DOHH2 (cell line): ENCODE results near the gene SGCE.

Experiments
- EZH2phosphoT487 ChIP-seq: fragments of 200-600 bp; sonication (generic); IDR thresholded peaks from 2 replicates; pipeline ENCODE4 v1.6.1; 2017; ENCODE audit warnings: borderline replicate concordance, mild to moderate bottlenecking, antibody characterized with exemption, low read length, moderate library complexity, mixed read lengths
- TF ChIP-seq, protein P1 (sequence below): fragments of 200-600 bp; sonication (generic); IDR thresholded peaks from one replicate; pipeline ENCODE4 v1.5.1; 2014; ENCODE audit warnings: antibody characterized with exemption, mild to moderate bottlenecking, low read depth, low read length; ENCODE audit not compliant: poor library complexity, severe bottlenecking

DNA sequence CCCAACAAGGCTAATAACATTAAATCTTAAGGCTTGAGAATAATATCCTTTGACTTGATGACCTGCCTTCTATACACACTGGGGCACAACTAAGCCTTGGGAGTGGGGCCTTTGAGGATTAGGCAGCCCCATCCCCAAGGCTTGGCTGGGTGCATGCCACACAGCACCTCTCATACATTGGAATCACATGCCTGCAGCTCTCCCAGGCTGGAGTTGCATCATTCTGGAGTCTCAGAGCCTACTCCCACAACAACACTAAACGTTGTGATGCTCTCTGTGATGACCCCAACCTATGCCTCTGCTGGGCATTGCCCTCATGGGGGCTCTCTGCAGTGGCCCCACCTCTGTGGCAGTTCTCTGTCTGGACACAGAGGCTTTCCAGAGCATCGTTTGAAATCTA lies 31.9 kb upstream of the SGCE start:
- TF ChIP-seq, protein P1, sequence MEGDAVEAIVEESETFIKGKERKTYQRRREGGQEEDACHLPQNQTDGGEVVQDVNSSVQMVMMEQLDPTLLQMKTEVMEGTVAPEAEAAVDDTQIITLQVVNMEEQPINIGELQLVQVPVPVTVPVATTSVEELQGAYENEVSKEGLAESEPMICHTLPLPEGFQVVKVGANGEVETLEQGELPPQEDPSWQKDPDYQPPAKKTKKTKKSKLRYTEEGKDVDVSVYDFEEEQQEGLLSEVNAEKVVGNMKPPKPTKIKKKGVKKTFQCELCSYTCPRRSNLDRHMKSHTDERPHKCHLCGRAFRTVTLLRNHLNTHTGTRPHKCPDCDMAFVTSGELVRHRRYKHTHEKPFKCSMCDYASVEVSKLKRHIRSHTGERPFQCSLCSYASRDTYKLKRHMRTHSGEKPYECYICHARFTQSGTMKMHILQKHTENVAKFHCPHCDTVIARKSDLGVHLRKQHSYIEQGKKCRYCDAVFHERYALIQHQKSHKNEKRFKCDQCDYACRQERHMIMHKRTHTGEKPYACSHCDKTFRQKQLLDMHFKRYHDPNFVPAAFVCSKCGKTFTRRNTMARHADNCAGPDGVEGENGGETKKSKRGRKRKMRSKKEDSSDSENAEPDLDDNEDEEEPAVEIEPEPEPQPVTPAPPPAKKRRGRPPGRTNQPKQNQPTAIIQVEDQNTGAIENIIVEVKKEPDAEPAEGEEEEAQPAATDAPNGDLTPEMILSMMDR, result no peak
- no peak for TF ChIP-seq EZH2phosphoT487
